Measurements from ENCODE around the gene FRMD8. TPM values are rescaled to one million over a fixed set of nuclear protein-coding genes. Genes with fewer than 3 reads are reported as not detected.

FRMD8 gene
- total and polyA plus RNA-seq, 2 donors (not counting 3 experiments of a cell fraction or from before 2014, with no cell fraction given) = 36.4 to 53.9 TPM

- CTCF ChIA-PET = interaction anchor here (0.6 to 1.3 kb wide), 2 partner anchors 39 to 54 kb away, joined by 3 read pairs; partner anchors contain the start of gene SLC25A45
- H3K36me3 ChIP-seq (ENCODE audit: control insufficient read depth in 2 of 2, extremely low read depth in 1 of 2, insufficient read depth in 2 of 2, low read length in 2 of 2) = no peaks in the 10 kb centered on the region
- peaks cover 66% of the 10 kb centered on the region for H3K79me2 ChIP-seq (ENCODE audit: control insufficient read depth, insufficient read depth, low read length)
- BruUV-seq (replicated peaks) = no TSS peak
- H3K27me3 ChIP-seq (ENCODE audit: control insufficient read depth in 2 of 2, insufficient read depth in 2 of 2, low read length in 2 of 2) = no peaks in the 10 kb centered on the region
- peak overlapping the region in 2 of 3 experiments; percentile 42 to 67 for H3K4me3 ChIP-seq (replicated peaks in 1 of 3; ENCODE audit: insufficient read depth in 1 of 3, low read depth in 1 of 3, low read length in 3 of 3)
- dilution Hi-C loops (cut with MboI; ENCODE audit: extremely low pct_ligation_motif_present, low sequenced_read_pairs) (no loop called here), intact Hi-C loops (cut with micrococcal nuclease) (no loop called here)
- no peak overlapping the region for H2AFZ ChIP-seq (ENCODE audit: low read depth, low read length)
- H3K9ac ChIP-seq (replicated peaks; ENCODE audit: extremely low read depth, insufficient read depth, low read length) = peak overlapping the region; percentile 98
- TF ChIP-seq CTCF (IDR thresholded peaks at IDR 0.05; ENCODE audit: extremely low read depth in 1 of 2, insufficient read depth in 1 of 2, low read depth in 1 of 2, low read length in 2 of 2) = no peak
- peak; percentile 66 for TF ChIP-seq JUN (IDR thresholded peaks at IDR 0.05; ENCODE audit: borderline replicate concordance, insufficient read depth, insufficient read length, low read depth)
- TF ChIP-seq EZH2 (IDR thresholded peaks at IDR 0.05; ENCODE audit: borderline replicate concordance, low read depth, low read length, severe bottlenecking) = no peak
- peak; percentile 92 for TF ChIP-seq POLR2AphosphoS5 (IDR thresholded peaks at IDR 0.05; ENCODE audit: insufficient read depth, low read depth, low read length)
- peak; percentile 31 for TF ChIP-seq MYC (IDR thresholded peaks at IDR 0.05; ENCODE audit: low read depth, low read length)
- TF ChIP-seq MAX (IDR thresholded peaks at IDR 0.05; ENCODE audit: insufficient read depth, insufficient read length) = peak; percentile 44
- TF ChIP-seq POLR2A (IDR thresholded peaks at IDR 0.05; ENCODE audit: low read depth, low read length) = peak; percentile 85
- peak; percentile 71 for TF ChIP-seq FOS (IDR thresholded peaks at IDR 0.05; ENCODE audit: borderline replicate concordance, insufficient read depth, low read length)
- TF ChIP-seq GATA2 (IDR thresholded peaks at IDR 0.05; ENCODE audit: insufficient read depth, insufficient read length, low read depth, low read length) = peak; percentile 75
- peak overlapping the region; percentile 99 for H3K27ac ChIP-seq (ENCODE audit: insufficient read depth, low read depth, low read length)
- POLR2A ChIA-PET = interaction anchor here (0.6 to 10.0 kb wide), 9 partner anchors 9 to 85 kb away, joined by 3 to 127 read pairs (median 10); partner anchors contain the start of gene MALAT1
- FAIRE-seq (peak; percentile 93), DNase-seq (ENCODE audit: low read depth, low spot score) (peak; percentile 93)
- no peaks in the 10 kb centered on the region for H3K9me1 ChIP-seq (replicated peaks; ENCODE audit: control insufficient read depth, extremely low read depth, insufficient read depth, low read length)
- no peaks in the 10 kb centered on the region for H3K9me3 ChIP-seq (replicated peaks; ENCODE audit: control insufficient read depth, insufficient read depth, low read length)
- H4K20me1 ChIP-seq (replicated peaks; ENCODE audit: control insufficient read depth, extremely low read depth, insufficient read depth, low read length) = no peaks in the 10 kb centered on the region
- H3K4me1 ChIP-seq (ENCODE audit: control insufficient read depth, extremely low read depth, insufficient read depth, low read length) = peaks cover 53% of the 10 kb centered on the region
- peak overlapping the region; percentile 75 for H3K4me2 ChIP-seq (ENCODE audit: insufficient read depth, low read length)
Observed at GRCh38 chr11:65420979-65421793, 34.7 kb downstream of the FRMD8 start.
